GM12891 (cell line): ENCODE results near the gene FHOD1.

Experiments used
- DNase-seq: peaks from one replicate; pipeline ENCODE4 v3.0.0; 2011; ENCODE audit warnings: low spot score; ENCODE audit not compliant: insufficient read length
- FAIRE-seq: peaks from 2 replicates; lab custom pipeline; 2011; peaks lifted over from hg19 to GRCh38; lab: Jason Lieb, UNC
- PAX5 ChIP-seq: IDR thresholded peaks from 2 replicates; pipeline ENCODE4 v1.6.1; 2011; ENCODE audit warnings: low read length, moderate library complexity, mild to moderate bottlenecking; ENCODE audit not compliant: insufficient read depth, severe bottlenecking
- POLR2A ChIP-seq: IDR thresholded peaks from 2 replicates; pipeline ENCODE4 v1.6.1; 2011; ENCODE audit warnings: low read depth, low read length, control low read depth
- POLR2AphosphoS5 ChIP-seq: IDR thresholded peaks from 2 replicates; pipeline ENCODE4 v1.6.1; 2011; ENCODE audit warnings: low read depth, low read length, control low read depth
- POU2F2 ChIP-seq: IDR thresholded peaks from 2 replicates; pipeline ENCODE4 v1.6.1; 2011; ENCODE audit warnings: low read depth, mild to moderate bottlenecking, control low read depth, low read length, moderate library complexity
- SPI1 ChIP-seq: IDR thresholded peaks from 2 replicates; pipeline ENCODE4 v1.6.1; 2011; ENCODE audit warnings: low read depth, low read length, control low read depth
- TAF1 ChIP-seq: IDR thresholded peaks from 2 replicates; pipeline ENCODE4 v1.6.1; 2011; ENCODE audit warnings: low read depth, low read length, control low read depth

Gene FHOD1

DNA sequence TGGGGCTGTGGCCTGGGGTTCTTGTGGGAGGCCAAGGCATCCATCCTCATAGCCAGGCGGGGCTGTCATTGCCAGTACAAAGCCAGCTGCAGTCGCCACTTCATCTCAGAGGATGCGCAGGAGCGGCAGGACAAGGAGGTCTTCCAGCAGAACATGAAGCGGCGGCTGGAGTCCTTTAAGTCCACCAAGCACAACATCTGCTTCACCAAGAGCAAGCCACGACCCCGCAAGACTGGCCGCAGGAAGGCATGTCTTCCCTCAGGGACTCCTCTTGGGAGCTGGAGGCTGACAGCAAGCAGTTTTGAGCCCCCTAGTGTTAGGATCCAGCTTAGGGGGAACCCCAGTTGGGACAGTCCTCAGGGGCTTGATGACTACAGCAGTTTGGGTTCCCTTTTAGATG lies 17.0 kb upstream of the FHOD1 start:
- DNase-seq (no peak), FAIRE-seq (no peak)
- TF ChIP-seq POLR2AphosphoS5: no peak
- TF ChIP-seq POLR2A: no peak
- TF ChIP-seq PAX5: no peak
- TF ChIP-seq SPI1: no peak
- TF ChIP-seq POU2F2: no peak
- no peak for TF ChIP-seq TAF1

DNA sequence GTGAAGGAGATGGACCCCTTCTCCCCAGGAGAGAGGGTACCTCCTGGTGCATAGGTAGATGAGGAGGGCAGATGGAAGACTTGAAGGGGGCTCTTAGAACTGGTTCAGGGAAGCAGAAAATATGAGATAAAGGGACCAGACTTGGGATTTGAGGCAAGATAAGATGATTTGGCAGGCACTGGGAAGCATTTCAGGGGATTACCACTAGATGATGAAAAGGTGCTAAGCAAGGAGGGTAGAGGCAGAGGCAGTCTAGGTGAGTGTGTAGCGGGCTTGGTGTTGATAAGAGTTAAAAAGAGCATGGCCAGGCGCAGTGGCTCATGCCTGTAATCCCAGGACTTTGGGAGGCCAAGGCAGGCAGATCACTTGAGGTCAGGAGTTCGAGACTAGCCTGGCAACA lies 15.9 kb upstream of the FHOD1 start:
- TF ChIP-seq POLR2A (no peak), SPI1 (no peak), POU2F2 (no peak), TAF1 (no peak), POLR2AphosphoS5 (no peak), PAX5 (no peak)
- no peak for FAIRE-seq
- no peak for DNase-seq

DNA sequence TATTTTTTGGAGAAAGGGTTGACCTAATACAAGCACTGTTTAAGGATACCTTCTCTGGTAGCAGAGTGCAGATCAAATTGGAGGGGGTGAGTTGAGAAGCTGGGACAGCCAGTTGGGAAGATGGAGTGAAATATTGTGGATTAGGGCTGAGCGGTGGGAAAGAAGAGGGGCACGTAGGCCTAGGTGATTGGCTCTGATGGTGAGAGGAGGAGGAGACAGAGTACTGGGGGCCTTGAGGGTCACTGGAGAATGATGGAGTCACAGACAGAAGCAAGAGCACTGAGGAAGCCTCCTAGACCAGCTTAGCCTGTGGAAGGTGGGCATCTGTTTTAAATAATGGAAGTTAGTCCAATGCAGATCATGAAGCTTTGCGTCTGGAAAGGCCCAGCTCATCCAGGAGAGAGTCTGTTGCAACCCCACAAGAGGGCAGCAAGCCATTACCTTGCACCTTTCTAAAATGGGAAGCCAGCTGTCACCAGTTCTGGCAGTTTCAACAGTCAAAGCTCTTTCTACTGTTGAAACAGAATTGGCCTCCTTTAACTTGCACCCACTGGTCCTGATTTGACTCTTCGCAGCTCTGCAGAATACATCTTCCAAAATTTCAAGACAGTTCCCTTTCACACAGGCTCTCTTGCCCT lies 13.3 kb upstream of the FHOD1 start:
- peak; percentile 64 for DNase-seq
- TF ChIP-seq SPI1: peak; percentile 45; the same call in 1 of the 2 replicates
- no peak for TF ChIP-seq POLR2AphosphoS5
- FAIRE-seq: peak; percentile 82

DNA sequence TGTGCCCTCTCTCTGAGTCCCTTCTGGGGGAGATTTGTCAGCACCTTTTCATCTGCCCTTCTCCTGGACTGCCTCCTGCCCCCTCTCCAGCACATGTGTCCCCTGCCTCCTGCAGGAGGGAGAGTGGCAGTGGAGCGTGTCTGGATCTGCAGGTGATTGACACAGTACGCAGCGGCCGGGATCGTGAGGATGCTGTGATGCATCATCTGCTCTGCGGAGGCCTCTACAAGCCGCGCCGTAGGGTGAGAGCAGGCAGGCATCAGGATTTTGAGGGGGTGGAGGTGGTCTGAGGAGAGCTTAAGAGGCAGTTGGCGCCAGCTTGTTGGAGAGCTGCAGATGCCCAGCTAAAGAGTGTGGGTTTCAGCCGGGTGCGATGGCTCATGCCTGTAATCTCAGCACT lies 12.4 kb upstream of the FHOD1 start:
- FAIRE-seq (no peak), DNase-seq (no peak)
- TF ChIP-seq POLR2A: no peak
- no peak for TF ChIP-seq SPI1
- no peak for TF ChIP-seq TAF1
- no peak for TF ChIP-seq PAX5
- no peak for TF ChIP-seq POLR2AphosphoS5
- TF ChIP-seq POU2F2: no peak

DNA sequence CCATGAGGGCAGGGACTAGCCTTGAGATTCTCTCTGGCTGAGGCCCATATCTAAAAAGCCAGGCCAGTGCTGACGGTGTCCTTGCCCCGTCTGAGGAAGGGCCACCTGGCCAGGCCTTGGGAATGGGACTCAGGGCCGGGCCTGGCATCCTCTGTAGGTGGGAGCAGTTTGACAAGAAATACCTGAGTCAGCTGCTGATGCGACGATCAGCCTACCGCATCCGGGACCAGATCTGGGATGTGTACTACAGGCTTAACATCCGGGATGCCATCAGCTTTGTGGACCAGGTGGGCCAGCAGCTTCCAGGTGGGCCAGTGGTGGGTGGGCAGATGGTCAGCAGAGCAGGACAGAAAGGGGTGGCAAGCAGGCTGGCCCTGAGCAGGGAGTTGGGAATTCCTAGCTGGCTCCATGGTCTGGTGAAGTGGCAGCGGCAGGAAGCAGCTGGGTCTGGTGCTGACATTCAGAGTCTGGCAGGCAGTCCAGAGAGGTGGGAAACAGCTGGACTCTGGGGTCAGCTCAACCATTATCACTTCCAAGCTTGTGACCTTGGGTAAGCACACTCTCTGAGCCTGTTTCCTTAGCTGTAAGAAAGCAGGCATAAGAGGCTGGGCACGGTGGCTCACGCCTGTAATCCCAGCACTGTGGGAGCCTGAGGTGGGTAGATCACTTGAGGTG lies 11.0 kb upstream of the FHOD1 start:
- DNase-seq: no peak
- TF ChIP-seq SPI1 (no peak), POU2F2 (no peak), POLR2A (no peak), PAX5 (no peak), TAF1 (no peak), POLR2AphosphoS5 (no peak)
- no peak for FAIRE-seq

DNA sequence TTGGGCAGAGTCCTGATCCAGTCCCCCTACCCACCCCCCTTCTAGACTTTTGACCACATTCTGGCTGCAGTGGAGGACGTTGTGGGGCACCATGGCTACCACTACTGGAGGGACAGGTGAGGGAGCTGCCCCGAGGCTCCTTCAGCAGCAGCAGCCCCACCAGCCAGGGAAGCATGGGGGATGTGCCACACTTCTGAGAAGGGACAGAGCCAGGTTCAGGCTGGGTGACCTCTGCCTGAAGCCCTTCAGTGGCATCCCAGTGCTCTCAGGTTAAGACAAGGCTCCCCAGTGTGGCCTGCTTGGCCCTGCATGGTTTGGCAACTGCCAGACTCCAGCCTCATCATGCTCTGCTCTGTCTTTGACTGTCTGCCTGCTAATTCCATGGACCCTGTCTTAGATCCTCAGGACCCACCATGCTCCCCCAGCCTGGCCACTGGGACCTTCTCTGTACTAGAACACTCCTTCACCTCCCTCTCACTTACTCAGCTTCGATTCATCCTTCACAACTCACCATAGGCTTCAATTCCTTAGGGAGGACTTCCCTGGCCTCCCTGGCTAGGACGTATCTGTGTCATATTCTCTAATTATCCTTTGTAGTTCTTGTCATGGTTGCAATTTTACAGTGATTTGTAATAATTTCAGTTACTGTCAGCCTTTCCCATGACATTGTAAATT lies 10.3 kb upstream of the FHOD1 start:
- TF ChIP-seq POU2F2 (no peak), POLR2A (no peak), POLR2AphosphoS5 (no peak), TAF1 (no peak), SPI1 (no peak), PAX5 (no peak)
- FAIRE-seq (no peak), DNase-seq (no peak)

DNA sequence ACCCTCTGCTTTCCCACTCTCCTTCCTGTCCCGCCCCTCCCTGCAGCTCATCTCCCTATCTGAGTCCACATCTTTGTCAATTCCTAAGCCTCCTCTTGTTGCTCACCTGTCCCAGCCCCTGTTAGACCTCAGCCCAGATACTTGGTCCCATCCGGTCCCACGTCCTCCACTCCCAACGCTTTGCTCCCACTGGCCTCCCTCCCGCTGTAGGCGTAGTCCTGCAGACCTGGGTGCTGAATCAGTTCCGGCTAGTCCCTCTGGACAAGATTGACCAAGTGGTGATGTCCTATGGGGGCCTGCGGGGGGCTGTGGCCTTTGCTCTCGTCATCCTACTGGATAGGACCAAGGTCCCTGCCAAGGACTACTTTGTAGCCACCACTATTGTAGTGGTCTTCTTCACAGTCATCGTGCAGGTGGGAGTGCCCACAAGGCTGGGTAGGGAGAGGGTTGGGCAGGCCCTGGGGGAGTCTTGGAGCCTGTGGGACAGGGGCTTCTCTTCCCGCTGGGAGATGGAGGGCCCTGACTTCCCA lies 9.5 kb upstream of the FHOD1 start:
- TF ChIP-seq PAX5 (no peak), TAF1 (no peak), POLR2AphosphoS5 (no peak), POU2F2 (no peak), SPI1 (no peak), POLR2A (no peak)
- FAIRE-seq (no peak), DNase-seq (no peak)

DNA sequence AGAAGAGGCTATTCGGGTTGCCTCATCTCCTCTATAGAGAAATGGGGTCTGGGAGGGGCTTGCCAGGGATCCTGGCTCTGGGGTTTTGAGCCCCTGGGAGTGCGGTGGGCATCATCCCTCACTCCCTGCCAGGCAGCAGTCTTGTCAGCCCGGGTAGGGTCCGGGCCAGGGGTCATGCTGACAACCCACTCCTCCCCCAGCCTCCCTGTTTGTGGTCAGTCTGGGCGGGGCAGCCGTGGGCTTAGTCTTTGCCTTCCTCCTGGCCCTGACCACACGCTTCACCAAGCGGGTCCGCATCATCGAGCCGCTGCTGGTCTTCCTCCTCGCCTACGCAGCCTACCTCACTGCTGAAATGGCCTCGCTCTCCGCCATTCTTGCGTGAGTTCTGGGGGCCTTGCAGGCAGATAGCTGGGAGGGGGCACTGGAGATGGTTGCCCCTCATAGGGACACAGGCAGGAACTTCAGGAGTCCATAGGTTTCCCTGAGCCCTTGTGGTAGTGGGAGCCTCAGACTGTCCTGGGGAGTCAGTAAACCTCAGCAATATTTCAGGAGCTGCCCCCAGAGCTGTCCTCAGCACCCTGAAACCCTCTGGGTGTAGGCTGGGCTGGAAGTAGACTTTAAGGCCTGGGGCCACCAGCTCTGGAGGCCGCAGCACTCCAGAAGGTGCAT lies 8.4 kb upstream of the FHOD1 start:
- no peak for DNase-seq
- no peak for TF ChIP-seq PAX5
- no peak for TF ChIP-seq POLR2A
- no peak for TF ChIP-seq POU2F2
- no peak for TF ChIP-seq SPI1
- no peak for TF ChIP-seq POLR2AphosphoS5
- TF ChIP-seq TAF1: no peak
- FAIRE-seq: no peak

DNA sequence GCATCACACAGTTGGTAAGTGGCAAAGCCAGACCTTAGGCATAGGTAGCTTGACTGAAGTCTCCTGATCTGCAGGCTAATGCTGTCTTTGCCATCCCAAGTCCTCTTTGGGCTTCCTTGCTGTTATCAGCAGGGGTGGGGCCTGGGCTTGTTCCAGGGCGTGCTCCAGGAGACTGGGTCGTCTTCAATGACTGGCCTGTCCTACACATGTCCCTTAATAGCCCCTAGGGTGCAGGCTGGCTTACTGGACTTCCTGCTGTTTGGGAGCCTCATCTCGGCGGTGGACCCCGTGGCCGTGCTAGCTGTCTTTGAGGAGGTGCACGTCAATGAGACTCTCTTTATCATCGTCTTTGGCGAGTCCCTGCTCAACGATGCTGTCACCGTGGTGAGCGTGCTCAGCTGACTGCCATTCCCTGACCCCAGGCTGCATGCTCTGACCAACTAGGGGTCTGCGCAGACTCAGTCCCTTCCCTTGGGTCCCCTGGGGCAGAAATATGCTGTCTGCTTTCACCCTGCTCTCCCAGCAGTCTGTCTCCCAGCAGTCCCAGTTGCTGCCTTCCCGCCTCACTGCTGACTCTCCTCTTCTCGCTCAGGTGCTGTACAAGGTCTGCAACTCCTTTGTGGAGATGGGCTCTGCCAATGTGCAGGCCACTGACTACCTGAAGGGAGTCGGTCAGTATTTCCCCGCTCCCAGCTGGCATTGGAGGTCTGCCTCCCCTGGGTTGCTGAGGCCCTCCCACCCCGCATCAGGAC lies 7.7 kb upstream of the FHOD1 start:
- no peak for TF ChIP-seq POU2F2
- TF ChIP-seq POLR2AphosphoS5: no peak
- no peak for TF ChIP-seq TAF1
- DNase-seq (no peak), FAIRE-seq (no peak)
